Loucy (cell line): ENCODE data around the gene THAP4.
"Not testable (repeated sequence)": the region's sequence is repeated elsewhere in the genome, so short reads cannot be mapped to it uniquely, and the experiment has no call there.

Source experiments
- H2AFZ ChIP-seq: fragments of 200-600 bp; sonication (generic); 2 replicates; pipeline ENCODE4 v1.6.0; 2016; ENCODE audit warnings: antibody characterized with exemption, mild to moderate bottlenecking, low read length, moderate library complexity
- H3F3A ChIP-seq: fragments of 200-600 bp; 2 replicates; pipeline ENCODE4 v1.6.0; 2016; ENCODE audit warnings: antibody characterized with exemption, low read depth, mild to moderate bottlenecking
- H3K27me3 ChIP-seq: fragments of 200-600 bp; sonication (generic); 2 replicates; pipeline ENCODE4 v1.6.1; 2014; ENCODE audit warnings: low read length, mild to moderate bottlenecking; ENCODE audit not compliant: insufficient read depth, poor library complexity, severe bottlenecking
- H3K36me3 ChIP-seq: fragments of 200-600 bp; sonication (generic); 2 replicates; pipeline ENCODE4 v1.6.1; 2016; ENCODE audit warnings: low read length; ENCODE audit not compliant: insufficient read depth
- H3K4me1 ChIP-seq: fragments of 200-600 bp; sonication (generic); 2 replicates; pipeline ENCODE4 v1.5.1; 2014; ENCODE audit warnings: low read length, mild to moderate bottlenecking; ENCODE audit not compliant: insufficient read depth, poor library complexity, severe bottlenecking
- H3K4me2 ChIP-seq: fragments of 200-600 bp; sonication (generic); 2 replicates; pipeline ENCODE4 v1.6.0; 2014; ENCODE audit warnings: antibody characterized with exemption, low read length, low read depth, mild to moderate bottlenecking; ENCODE audit not compliant: poor library complexity, severe bottlenecking
- H3K4me3 ChIP-seq: fragments of 200-600 bp; sonication (generic); 2 replicates; pipeline ENCODE4 v1.5.1; 2014; ENCODE audit warnings: low read length, mild to moderate bottlenecking, mixed read lengths; ENCODE audit not compliant: poor library complexity, severe bottlenecking
- H3K79me2 ChIP-seq: fragments of 200-600 bp; sonication (generic); 2 replicates; pipeline ENCODE4 v1.6.1; 2014; ENCODE audit warnings: low read length; ENCODE audit not compliant: insufficient read depth
- H3K9ac ChIP-seq: fragments of 200-600 bp; sonication (generic); 2 replicates; pipeline ENCODE4 v1.6.0; 2014; ENCODE audit warnings: mild to moderate bottlenecking, low read depth, low read length, moderate library complexity; ENCODE audit not compliant: poor library complexity, severe bottlenecking
- H3K9me2 ChIP-seq: fragments of 200-600 bp; sonication (generic); replicated peaks from 2 replicates; pipeline ENCODE4 v1.6.1; 2016; ENCODE audit warnings: low read depth, low read length, mixed read lengths
- H3K9me3 ChIP-seq: fragments of 200-600 bp; sonication (generic); 2 replicates; pipeline ENCODE4 v1.6.1; 2014; ENCODE audit warnings: mild to moderate bottlenecking, antibody characterized with exemption, low read length, low read depth; ENCODE audit not compliant: insufficient read depth
- H4K20me1 ChIP-seq: fragments of 200-600 bp; sonication (generic); 2 replicates; pipeline ENCODE4 v1.6.0; 2014; ENCODE audit warnings: antibody characterized with exemption, low read length, mild to moderate bottlenecking; ENCODE audit not compliant: insufficient read depth, poor library complexity, severe bottlenecking
- EZH2phosphoT487 ChIP-seq: fragments of 200-600 bp; IDR thresholded peaks from 2 replicates; pipeline ENCODE4 v1.6.1; 2018; ENCODE audit warnings: antibody characterized with exemption, mild to moderate bottlenecking, moderate library complexity, borderline replicate concordance
- TF ChIP-seq, protein P1 (sequence below): fragments of 200-600 bp; sonication (generic); conservative IDR thresholded peaks from 2 replicates; pipeline ENCODE4 v1.5.1; 2014; ENCODE audit warnings: mild to moderate bottlenecking, antibody characterized with exemption, low read length

Gene THAP4

DNA sequence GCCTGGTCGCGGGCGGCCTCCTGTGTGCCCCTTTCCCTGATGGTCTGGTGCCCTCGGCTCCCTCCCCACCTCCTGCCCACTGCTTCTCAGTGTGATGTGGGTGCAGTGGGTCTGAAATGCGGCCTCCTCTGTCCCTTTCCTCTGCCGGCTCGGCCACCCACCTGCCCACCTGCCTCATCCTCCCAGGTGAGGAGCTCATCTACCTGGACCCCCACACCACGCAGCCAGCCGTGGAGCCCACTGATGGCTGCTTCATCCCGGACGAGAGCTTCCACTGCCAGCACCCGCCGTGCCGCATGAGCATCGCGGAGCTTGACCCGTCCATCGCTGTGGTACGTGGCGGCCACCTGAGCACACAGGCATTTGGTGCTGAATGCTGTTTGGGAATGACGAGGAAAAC lies 31.4 kb upstream of the THAP4 start:
- Histone ChIP-seq H3K27me3 (no peaks in the 10 kb centered on the region), H3K9me2 (no peaks in the 10 kb centered on the region), H2AFZ (no peak overlapping the region), H4K20me1 (no peaks in the 10 kb centered on the region), H3K36me3 (peaks cover 36% of the 10 kb centered on the region; the same call in 1 of the 2 replicates), H3K4me3 (no peak overlapping the region), H3K4me1 (peaks cover 12% of the 10 kb centered on the region), H3K9me3 (no peaks in the 10 kb centered on the region), H3K9ac (no peak overlapping the region), H3F3A (no peaks in the 10 kb centered on the region), H3K4me2 (no peak overlapping the region), H3K79me2 (no peaks in the 10 kb centered on the region)
- TF ChIP-seq EZH2phosphoT487: no peak
- TF ChIP-seq, protein P1, sequence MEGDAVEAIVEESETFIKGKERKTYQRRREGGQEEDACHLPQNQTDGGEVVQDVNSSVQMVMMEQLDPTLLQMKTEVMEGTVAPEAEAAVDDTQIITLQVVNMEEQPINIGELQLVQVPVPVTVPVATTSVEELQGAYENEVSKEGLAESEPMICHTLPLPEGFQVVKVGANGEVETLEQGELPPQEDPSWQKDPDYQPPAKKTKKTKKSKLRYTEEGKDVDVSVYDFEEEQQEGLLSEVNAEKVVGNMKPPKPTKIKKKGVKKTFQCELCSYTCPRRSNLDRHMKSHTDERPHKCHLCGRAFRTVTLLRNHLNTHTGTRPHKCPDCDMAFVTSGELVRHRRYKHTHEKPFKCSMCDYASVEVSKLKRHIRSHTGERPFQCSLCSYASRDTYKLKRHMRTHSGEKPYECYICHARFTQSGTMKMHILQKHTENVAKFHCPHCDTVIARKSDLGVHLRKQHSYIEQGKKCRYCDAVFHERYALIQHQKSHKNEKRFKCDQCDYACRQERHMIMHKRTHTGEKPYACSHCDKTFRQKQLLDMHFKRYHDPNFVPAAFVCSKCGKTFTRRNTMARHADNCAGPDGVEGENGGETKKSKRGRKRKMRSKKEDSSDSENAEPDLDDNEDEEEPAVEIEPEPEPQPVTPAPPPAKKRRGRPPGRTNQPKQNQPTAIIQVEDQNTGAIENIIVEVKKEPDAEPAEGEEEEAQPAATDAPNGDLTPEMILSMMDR: no peak

DNA sequence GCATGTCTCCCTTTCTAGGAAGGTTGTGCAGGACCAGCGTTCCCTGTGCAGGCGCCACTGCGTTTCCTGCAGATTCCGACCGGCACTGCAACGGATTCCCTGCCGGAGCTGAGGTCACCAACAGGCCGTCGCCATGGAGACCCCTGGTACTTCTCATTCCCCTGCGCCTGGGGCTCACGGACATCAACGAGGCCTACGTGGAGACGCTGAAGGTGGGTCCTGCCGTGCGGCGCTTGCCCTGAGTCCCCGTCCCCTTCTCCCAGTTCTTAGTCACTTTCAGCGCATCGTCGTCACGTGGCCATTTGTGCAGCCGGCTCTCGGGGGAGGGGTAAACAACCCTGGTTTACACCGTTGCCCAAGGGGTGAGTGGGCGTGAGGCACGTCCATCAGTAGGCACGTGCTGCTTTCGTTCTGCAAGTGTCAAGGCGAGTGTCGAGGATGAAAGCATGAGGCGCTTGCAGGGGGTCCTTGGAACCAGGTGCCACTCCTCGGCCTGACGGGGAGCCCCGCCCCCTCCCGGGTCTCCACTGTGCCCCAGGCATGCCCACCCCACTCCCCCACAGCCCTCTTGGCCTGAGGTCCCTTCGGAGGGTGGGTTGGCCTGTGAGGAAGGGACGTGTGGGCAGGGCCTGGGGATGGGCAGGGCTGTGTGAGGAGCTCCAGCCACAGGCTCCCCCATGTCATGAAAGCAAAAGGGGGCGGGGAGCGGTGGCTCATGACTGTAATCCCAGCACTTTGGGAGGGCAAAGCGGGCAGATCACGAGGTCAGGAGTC lies 29.9 kb upstream of the THAP4 start:
- H3K79me2 ChIP-seq: no peaks in the 10 kb centered on the region
- H3K4me2 ChIP-seq: no peak overlapping the region
- no peaks in the 10 kb centered on the region for H3K27me3 ChIP-seq
- peaks cover 30% of the 10 kb centered on the region; the same call in 1 of the 2 replicates for H3K36me3 ChIP-seq
- H4K20me1 ChIP-seq: no peaks in the 10 kb centered on the region
- no peak overlapping the region for H3K9ac ChIP-seq
- H3K9me3 ChIP-seq: no peaks in the 10 kb centered on the region
- no peak overlapping the region for H2AFZ ChIP-seq
- H3K4me3 ChIP-seq: no peak overlapping the region
- no peaks in the 10 kb centered on the region for H3F3A ChIP-seq
- no peaks in the 10 kb centered on the region for H3K9me2 ChIP-seq
- peaks cover 12% of the 10 kb centered on the region for H3K4me1 ChIP-seq
- no peak for TF ChIP-seq EZH2phosphoT487
- TF ChIP-seq, protein P1: no peak

DNA sequence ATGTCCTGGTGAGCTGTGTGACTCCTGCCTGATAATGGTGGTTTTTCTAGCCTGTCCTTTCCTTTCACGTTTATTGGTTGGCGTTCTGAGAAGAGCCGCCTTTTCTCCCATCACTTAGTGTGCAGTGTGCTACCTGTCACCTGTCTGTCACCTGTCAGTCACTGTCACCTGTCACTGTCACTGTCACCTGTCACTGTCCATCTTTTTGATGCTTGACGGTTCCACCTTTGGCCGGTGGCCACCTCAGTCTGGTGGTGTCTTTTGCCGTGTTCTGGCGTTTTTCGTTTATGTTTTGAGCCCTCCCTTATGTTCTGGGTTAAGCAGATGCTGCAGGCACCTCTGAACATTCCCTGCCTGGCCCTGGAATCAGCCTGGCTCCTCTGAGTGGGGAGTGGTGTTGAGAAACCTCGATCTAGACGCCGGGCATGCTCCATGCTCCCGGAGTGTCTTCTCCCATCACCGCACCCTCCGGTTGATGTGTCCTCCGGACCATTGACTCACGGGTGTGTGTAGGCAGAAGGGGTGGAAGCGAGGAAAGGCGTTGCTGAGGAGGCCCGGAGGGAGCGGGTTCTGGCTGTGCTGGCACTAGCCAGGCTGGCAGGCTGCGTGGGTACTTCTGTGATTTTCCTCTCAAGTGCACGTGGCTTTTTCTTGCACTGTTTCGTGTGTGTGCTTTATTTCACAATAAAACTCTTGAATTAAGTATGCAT lies 28.9 kb upstream of the THAP4 start:
- Histone ChIP-seq H3K36me3 (peaks cover 37% of the 10 kb centered on the region; the same call in 1 of the 2 replicates), H4K20me1 (no peaks in the 10 kb centered on the region), H3K4me3 (no peak overlapping the region), H3K9ac (no peak overlapping the region), H3K27me3 (no peaks in the 10 kb centered on the region), H3K9me2 (no peaks in the 10 kb centered on the region), H3K79me2 (no peaks in the 10 kb centered on the region), H2AFZ (no peak overlapping the region), H3K9me3 (no peaks in the 10 kb centered on the region), H3K4me1 (peaks cover 12% of the 10 kb centered on the region), H3F3A (no peaks in the 10 kb centered on the region), H3K4me2 (no peak overlapping the region)
- TF ChIP-seq, protein P1: no peak; the same call in 1 of the 2 replicates
- TF ChIP-seq EZH2phosphoT487: no peak

DNA sequence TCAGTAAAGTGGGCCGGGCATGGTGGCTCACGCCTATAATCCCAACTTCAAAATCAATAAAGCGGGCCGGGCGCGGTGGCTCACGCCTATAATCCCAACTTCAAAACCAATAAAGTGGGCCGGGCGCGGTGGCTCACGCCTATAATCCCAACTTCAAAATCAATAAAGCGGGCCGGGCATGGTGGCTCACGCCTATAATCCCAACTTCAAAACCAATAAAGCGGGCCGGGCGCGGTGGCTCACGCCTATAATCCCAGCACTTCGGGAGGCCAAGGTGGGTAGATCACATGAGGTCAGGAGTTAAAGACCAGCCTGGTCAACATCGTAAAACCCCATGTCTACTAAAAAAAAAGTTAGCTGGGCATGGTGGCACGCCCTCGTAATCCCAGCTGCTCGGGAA lies 25.8 kb upstream of the THAP4 start:
- not testable (repeated sequence) for H2AFZ ChIP-seq, H3K9ac ChIP-seq, H3K79me2 ChIP-seq, H3K9me3 ChIP-seq, H3K4me2 ChIP-seq, H3K9me2 ChIP-seq, H4K20me1 ChIP-seq, H3K4me3 ChIP-seq, H3F3A ChIP-seq, H3K27me3 ChIP-seq
- peaks cover 12% of the 10 kb centered on the region for H3K4me1 ChIP-seq
- peaks cover 44% of the 10 kb centered on the region; the same call in 1 of the 2 replicates for H3K36me3 ChIP-seq
